IMR-90 (cell line): Measurements from ENCODE around the gene SMC5. TPM values are rescaled to one million over a fixed set of nuclear protein-coding genes. Genes with fewer than 3 reads are reported as not detected.

Source experiments
- ATAC-seq: fragments of 200-7000 bp; cut with Tn5 transposase; 2 replicates; pipeline ENCODE4 v1.9.1; 2020; ENCODE audit warnings: low read depth, mild to moderate bottlenecking, moderate library complexity
- BruUV-seq: library from RNA; stranded (reverse); fragments of 400-500 nt; replicated peaks from 2 replicates; lab custom pipeline; 2021; lab: Mats Ljungman, UMichigan
- CTCF ChIA-PET: fragments of 300-600 bp; formaldehyde crosslinking; extraction: SDS; loops from one replicate; lab custom pipeline; 2021; ENCODE audit warnings: antibody characterized with exemption; lab: Yijun Ruan, JAX
- POLR2A ChIA-PET: fragments of 300-600 bp; sonication (Branson Sonifier 250); formaldehyde crosslinking; loops from one replicate; lab custom pipeline; 2022; ENCODE audit warnings: antibody characterized with exemption; ENCODE audit not compliant: unreplicated experiment; lab: Charles Lee
- DNase-seq: peaks from one replicate; pipeline ENCODE4 v3.0.0; 2013
- H2AFZ ChIP-seq: replicated peaks from 2 replicates; pipeline ENCODE3; 2013; ENCODE audit warnings: low read length, mild to moderate bottlenecking; ENCODE audit not compliant: poor library complexity
- H2AK5ac ChIP-seq: 2 replicates; pipeline ENCODE4 v1.6.1; 2013; ENCODE audit warnings: low read depth, low read length, inconsistent platforms
- H2AK9ac ChIP-seq: replicated peaks from 2 replicates; pipeline ENCODE3; 2013; ENCODE audit warnings: mild to moderate bottlenecking, low read depth, low read length, moderate library complexity; ENCODE audit not compliant: poor library complexity
- H2BK120ac ChIP-seq: 2 replicates; pipeline ENCODE4 v1.6.1; 2013; ENCODE audit warnings: low read depth, low read length, inconsistent platforms
- H2BK15ac ChIP-seq: 3 replicates; pipeline ENCODE4 v1.6.1; 2013; ENCODE audit warnings: low read depth, low read length, inconsistent platforms
- H2BK20ac ChIP-seq: 2 replicates; pipeline ENCODE4 v1.6.1; 2013; ENCODE audit warnings: low read depth, mild to moderate bottlenecking, inconsistent platforms, low read length, moderate library complexity
- H2BK5ac ChIP-seq: 2 replicates; pipeline ENCODE4 v1.6.1; 2013; ENCODE audit warnings: mild to moderate bottlenecking, low read depth, low read length, inconsistent platforms; ENCODE audit not compliant: poor library complexity, severe bottlenecking
- H3K14ac ChIP-seq: replicated peaks from 2 replicates; pipeline ENCODE4 v1.6.1; 2013; ENCODE audit warnings: low read depth, low read length, inconsistent platforms
- H3K18ac ChIP-seq: 2 replicates; pipeline ENCODE4 v1.6.1; 2013; ENCODE audit warnings: low read depth, low read length, control low read depth
- H3K23ac ChIP-seq: 2 replicates; pipeline ENCODE4 v1.6.1; 2013; ENCODE audit warnings: low read depth, low read length, inconsistent platforms
- H3K27ac ChIP-seq: 2 replicates; pipeline ENCODE4 v1.5.1; 2013; ENCODE audit warnings: mild to moderate bottlenecking, control low read depth, low read length; ENCODE audit not compliant: insufficient read depth
- H3K27me3 ChIP-seq: 2 replicates; pipeline ENCODE4 v1.6.1; 2013; ENCODE audit warnings: low read length; ENCODE audit not compliant: control insufficient read depth, insufficient read depth
- H3K36me3 ChIP-seq: 2 replicates; pipeline ENCODE4 v1.6.1; 2013; ENCODE audit warnings: low read length, mixed read lengths; ENCODE audit not compliant: control insufficient read depth, insufficient read depth
- H3K4ac ChIP-seq: 2 replicates; pipeline ENCODE4 v1.6.1; 2013; ENCODE audit warnings: low read depth, low read length, inconsistent platforms
- H3K4me1 ChIP-seq: 2 replicates; pipeline ENCODE4 v1.6.1; 2013; ENCODE audit warnings: low read length, mixed read lengths; ENCODE audit not compliant: control insufficient read depth, insufficient read depth
- H3K4me2 ChIP-seq: 2 replicates; pipeline ENCODE4 v1.6.1; 2013; ENCODE audit warnings: low read depth, mild to moderate bottlenecking, control low read depth, low read length, moderate library complexity
- H3K4me3 ChIP-seq: 2 replicates; pipeline ENCODE4 v1.5.1; 2013; ENCODE audit warnings: low read depth, mild to moderate bottlenecking, control low read depth, low read length, moderate library complexity; ENCODE audit not compliant: insufficient read depth
- H3K56ac ChIP-seq: 2 replicates; pipeline ENCODE4 v1.6.1; 2013; ENCODE audit warnings: low read length, inconsistent platforms; ENCODE audit not compliant: insufficient read depth; ENCODE audit errors: extremely low read depth
- H3K79me1 ChIP-seq, 2 experiments: 2 replicates each; pipeline ENCODE4 v1.6.1; 2013; ENCODE audit warnings: low read length in 2 of 2, inconsistent platforms in 1 of 2, low read depth in 1 of 2
- H3K9ac ChIP-seq: 2 replicates; pipeline ENCODE4 v1.6.1; 2013; ENCODE audit warnings: low read depth, low read length, control low read depth
- H3K9me1 ChIP-seq: 2 replicates; pipeline ENCODE4 v1.6.1; 2013; ENCODE audit warnings: low read length, inconsistent platforms; ENCODE audit not compliant: insufficient read depth
- H3K9me3 ChIP-seq: 2 replicates; pipeline ENCODE4 v1.6.1; 2013; ENCODE audit warnings: low read length; ENCODE audit not compliant: control insufficient read depth, insufficient read depth
- H4K20me1 ChIP-seq: 2 replicates; pipeline ENCODE4 v1.6.1; 2013; ENCODE audit warnings: low read length, inconsistent platforms; ENCODE audit not compliant: insufficient read depth
- H4K5ac ChIP-seq: 2 replicates; pipeline ENCODE4 v1.6.1; 2013; ENCODE audit warnings: mild to moderate bottlenecking, low read depth, low read length, control low read depth
- H4K8ac ChIP-seq, 2 experiments: 2 replicates each; pipeline ENCODE4 v1.6.1; 2013; ENCODE audit warnings: low read depth in 2 of 2, low read length in 2 of 2, control low read depth in 1 of 2, inconsistent platforms in 1 of 2
- H4K91ac ChIP-seq: 2 replicates; pipeline ENCODE4 v1.6.1; 2013; ENCODE audit warnings: low read depth, low read length, inconsistent platforms; ENCODE audit not compliant: insufficient read depth
- CEBPB ChIP-seq: IDR thresholded peaks from 2 replicates; pipeline ENCODE4 v1.6.1; 2012; ENCODE audit warnings: low read depth, low read length, improper control_type of control experiment
- MAFK ChIP-seq: IDR thresholded peaks from 2 replicates; pipeline ENCODE4 v1.6.1; 2012; ENCODE audit warnings: low read depth, low read length, improper control_type of control experiment
- RCOR1 ChIP-seq: IDR thresholded peaks from 2 replicates; pipeline ENCODE4 v1.6.1; 2012; ENCODE audit warnings: mild to moderate bottlenecking, low read length, improper control_type of control experiment; ENCODE audit not compliant: insufficient replicate concordance
- WGBS, 2 experiments: methylation state at CpG; one replicate each; pipeline versions ENCODE4 v1.1.5 to v1.1.7; 2013; ENCODE audit warnings: missing lambda C conversion rate in 2 of 2; ENCODE audit not compliant: insufficient read length in 1 of 2; ENCODE audit errors: extremely low coverage in 2 of 2; 5-methylcytosine and 5-hydroxymethylcytosine counted together
- dilution Hi-C: fragments of 300-500 bp; cut with HindIII; formaldehyde crosslinking; loops from one replicate; pipeline ENCODE4 v1.14.3; 2018; ENCODE audit warnings: low sequenced_read_pairs; ENCODE audit not compliant: unreplicated experiment
- in situ Hi-C: fragments of 300-500 bp; cut with MboI; formaldehyde crosslinking; loops from 3 replicates; pipeline ENCODE4 v1.14.3; 2019; ENCODE audit warnings: low sequenced_read_pairs, inconsistent platforms, mixed read lengths
- intact Hi-C: fragments of 100-400 bp; cut with micrococcal nuclease; formaldehyde crosslinking; loops from 2 replicates; pipeline ENCODE4 v1.10.0; 2022
- polyA plus RNA-seq, 3 experiments: library from polyadenylated mRNA; depleted of rRNA; stranded (reverse); fragments of >200 nt; gene quantifications; 2 replicates each; pipeline ENCODE4 v1.2.3, GENCODE V29; 2012; ENCODE audit warnings: low replicate concordance in 1 of 3
- total RNA-seq: library from RNA; depleted of rRNA; stranded (reverse); fragments of >200 nt; gene quantifications from 2 replicates; pipeline ENCODE4 v1.2.3, GENCODE V29; 2012

Gene SMC5
- total and polyA plus RNA-seq, 2 of the 4 experiments (the other 2 are of a cell fraction): 12.0 to 13.3 TPM

- ATAC-seq (no peak), DNase-seq (no peak)
- Histone ChIP-seq H3K36me3 (no peaks in the 10 kb centered on the region; the same call in 1 of the 2 replicates), H3K4me1 (peaks cover 25% of the 10 kb centered on the region), H4K91ac (no peak overlapping the region), H3K9me1 (peaks cover 27% of the 10 kb centered on the region), H4K8ac (no peak overlapping the region), H2AK9ac (no peak overlapping the region), H3K79me1 (peaks cover 31 to 88% of the 10 kb centered on the region in 2 experiments), H3K27ac (no peak overlapping the region), H3K14ac (no peak overlapping the region), H3K4me2 (no peak overlapping the region), H4K20me1 (peaks cover 66% of the 10 kb centered on the region), H2BK20ac (no peak overlapping the region), H2BK15ac (no peak overlapping the region), H3K27me3 (no peaks in the 10 kb centered on the region), H3K9ac (no peak overlapping the region), H3K18ac (no peak overlapping the region), H3K4ac (no peak overlapping the region), H2BK120ac (no peak overlapping the region), H2BK5ac (no peak overlapping the region), H3K23ac (no peak overlapping the region), H3K4me3 (no peak overlapping the region), H4K5ac (no peak overlapping the region), H3K56ac (no peak overlapping the region), H2AFZ (no peak overlapping the region), H2AK5ac (no peak overlapping the region), H3K9me3 (no peaks in the 10 kb centered on the region)
- ChIA-PET POLR2A (interaction anchor here (0.7 kb wide), 1 partner anchor 18 kb away, joined by 4 read pairs; no protein-coding TSS in a partner anchor), CTCF (no interaction called here)
- dilution Hi-C loops: no loop called here
- BruUV-seq: no TSS peak
- in situ Hi-C loops: no loop called here
- TF ChIP-seq RCOR1: no peak
- no peak for TF ChIP-seq MAFK
- TF ChIP-seq CEBPB: no peak
- WGBS, 2 experiments: no CpG with 5 or more reads among the region's 1 CpG
- intact Hi-C loops: no loop called here
These were observed 143.4 kb downstream of the SMC5 start for GRCh38 chr9:70402213-70402612.
